Stimulated activated naive CD8-positive, alpha-beta T cell treated with anti-CD3 and anti-CD28 coated beads, Interleukin-15, amount 100 ng/mL, for 72 hours (primary cell): ENCODE results near the gene STEAP3.

ENCODE experiments used
- ATAC-seq: fragments of 150-1000 bp; cut with Tn5 transposase; 2 replicates; pipeline ENCODE4 v1.10.0; 2021; ENCODE audit warnings: mild to moderate bottlenecking, moderate library complexity
- DNase-seq, 2 donors: peaks; one replicate each; pipeline ENCODE4 v3.0.0; 2021 to 2022
- H3K27ac Mint-ChIP-seq, 2 donors: one replicate each; pipeline ENCODE4 v1.8.0; 2022; ENCODE audit warnings: mild to moderate bottlenecking in 2 of 2, mixed read lengths in 2 of 2, moderate library complexity in 2 of 2
- H3K27me3 Mint-ChIP-seq: one replicate; pipeline ENCODE4 v1.8.0; 2022; ENCODE audit warnings: mixed read lengths
- H3K4me1 Mint-ChIP-seq: one replicate; pipeline ENCODE4 v1.8.0; 2022; ENCODE audit warnings: mild to moderate bottlenecking, mixed read lengths
- H3K4me3 Mint-ChIP-seq, 2 donors: one replicate each; pipeline ENCODE4 v1.8.0; 2022; ENCODE audit warnings: mild to moderate bottlenecking in 2 of 2, mixed read lengths in 2 of 2, moderate library complexity in 1 of 2
- H3K9me3 Mint-ChIP-seq, 2 donors: one replicate each; pipeline ENCODE4 v1.8.0; 2022; ENCODE audit warnings: mixed read lengths in 2 of 2

Gene STEAP3

GRCh38 chr2:119230219-119231185 lies 6.9 kb downstream of the STEAP3 start:
- DNase-seq (no peak), ATAC-seq (no peak)
- Mint-ChIP-seq H3K27ac (no peak overlapping the region), H3K27me3 (peaks cover 17% of the 10 kb centered on the region), H3K4me3 (no peak overlapping the region), H3K9me3 (no peaks in the 10 kb centered on the region), H3K4me1 (peaks cover 14% of the 10 kb centered on the region)

- peaks cover 17% of the 10 kb centered on the region for H3K4me1 Mint-ChIP-seq
- H3K27ac Mint-ChIP-seq: no peak overlapping the region
- peaks cover under 1% of the 10 kb centered on the region for H3K27me3 Mint-ChIP-seq
- peak overlapping the region; percentile 12 to 43 for H3K4me3 Mint-ChIP-seq
- peak; percentile 54 for ATAC-seq
- DNase-seq: no peak
- no peaks in the 10 kb centered on the region for H3K9me3 Mint-ChIP-seq
These were observed 8.5 kb downstream of the STEAP3 start for GRCh38 chr2:119231975-119232665.

GRCh38 chr2:119232666-119232993 lies 9.0 kb downstream of the STEAP3 start:
- Mint-ChIP-seq H3K9me3 (no peaks in the 10 kb centered on the region), H3K4me3 (peak overlapping the region in 1 of 2 donors; percentile 12), H3K27me3 (no peaks in the 10 kb centered on the region), H3K27ac (peak overlapping the region in 1 of 2 donors; percentile 40), H3K4me1 (peaks cover 19% of the 10 kb centered on the region)
- ATAC-seq: no peak
- DNase-seq: no peak

DNA sequence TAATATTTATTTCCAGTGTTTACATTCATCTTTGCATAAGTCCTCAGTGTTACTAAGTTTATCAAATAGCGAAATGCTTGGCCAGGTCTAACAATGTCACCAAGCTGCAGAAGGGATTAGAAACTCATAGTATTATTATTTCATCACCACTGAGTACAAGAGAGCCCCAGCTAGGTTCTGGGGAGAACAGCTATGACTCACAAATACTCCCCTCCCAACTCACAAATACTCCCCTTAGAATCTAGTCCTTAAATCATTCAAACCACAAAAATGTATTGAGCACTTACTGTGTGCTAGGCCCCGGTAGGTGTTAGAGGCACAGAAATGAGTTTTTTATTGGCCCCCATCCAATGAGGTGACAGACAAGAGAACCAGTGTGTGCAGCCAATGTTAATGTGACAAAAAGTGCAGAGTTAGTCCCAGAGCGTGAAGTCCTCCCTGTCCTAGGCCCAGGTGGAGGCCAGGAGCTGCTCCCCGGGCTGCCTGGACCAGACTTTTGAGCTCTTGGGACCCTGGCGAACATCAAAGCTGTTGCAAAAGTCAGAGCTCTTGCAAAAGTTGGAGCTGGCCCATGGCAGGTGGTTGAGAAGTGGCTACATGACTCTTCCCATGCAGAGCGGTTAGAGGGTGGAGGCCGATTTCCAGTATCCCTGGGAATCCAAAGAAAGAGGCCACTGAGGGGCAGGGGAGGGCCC lies 9.8 kb downstream of the STEAP3 start:
- Mint-ChIP-seq H3K27ac (no peak overlapping the region), H3K9me3 (no peaks in the 10 kb centered on the region), H3K4me1 (peaks cover 19% of the 10 kb centered on the region), H3K27me3 (peaks cover 4% of the 10 kb centered on the region), H3K4me3 (peak overlapping the region in 1 of 2 donors; percentile 35)
- peak; percentile 60 for ATAC-seq
- DNase-seq: no peak

DNA sequence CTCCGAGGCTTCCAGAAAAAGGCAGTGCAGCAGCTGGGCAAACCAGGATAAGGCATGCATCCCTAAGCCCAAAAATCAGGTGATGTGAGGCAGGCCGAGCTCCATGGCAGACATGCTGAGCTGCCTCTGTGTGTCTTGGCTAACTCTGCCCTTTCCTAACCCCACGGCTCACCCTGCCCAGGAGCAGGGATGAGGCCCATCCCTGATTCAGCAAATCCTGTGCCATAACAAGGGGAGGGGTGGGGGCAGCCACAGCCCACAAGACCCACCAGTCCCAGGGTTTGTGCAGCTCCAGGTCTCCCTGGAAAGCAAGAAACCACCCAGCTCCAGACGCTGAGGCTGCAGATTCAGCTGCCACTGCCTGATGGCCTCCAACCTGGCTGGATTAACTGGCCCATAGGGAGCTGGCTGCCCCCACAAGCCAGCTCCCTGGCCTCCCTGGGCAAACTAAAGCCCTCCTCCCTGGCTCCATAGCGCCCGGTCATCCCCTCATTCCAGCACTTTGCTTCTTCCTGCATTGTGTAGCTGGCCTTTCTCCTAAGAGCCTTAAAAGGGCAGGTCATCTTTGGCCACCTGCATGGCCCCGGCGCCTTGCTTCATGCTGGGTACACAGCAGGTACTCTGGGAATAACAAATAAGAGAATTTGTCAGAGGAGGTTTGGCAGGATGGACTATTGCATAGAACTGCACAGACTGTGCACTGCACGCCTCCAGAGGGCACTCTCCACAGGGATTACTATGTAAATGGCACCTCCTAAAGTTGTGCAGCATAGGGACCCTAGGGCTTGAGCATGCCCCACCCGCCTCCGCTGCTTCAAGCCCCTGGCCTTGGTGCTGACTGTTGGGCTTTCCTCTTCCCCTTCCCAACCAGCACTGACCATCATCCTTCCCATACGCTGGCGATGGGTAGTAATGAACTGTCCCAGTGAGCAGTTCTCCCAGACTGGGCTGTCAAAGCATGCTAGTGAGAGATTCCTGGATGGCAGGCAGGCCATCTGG lies 10.7 kb downstream of the STEAP3 start:
- ATAC-seq (peak; percentile 32), DNase-seq (no peak)
- Mint-ChIP-seq H3K27me3 (peaks cover 6% of the 10 kb centered on the region), H3K9me3 (no peaks in the 10 kb centered on the region), H3K27ac (no peak overlapping the region), H3K4me3 (no peak overlapping the region), H3K4me1 (peaks cover 19% of the 10 kb centered on the region)

DNA sequence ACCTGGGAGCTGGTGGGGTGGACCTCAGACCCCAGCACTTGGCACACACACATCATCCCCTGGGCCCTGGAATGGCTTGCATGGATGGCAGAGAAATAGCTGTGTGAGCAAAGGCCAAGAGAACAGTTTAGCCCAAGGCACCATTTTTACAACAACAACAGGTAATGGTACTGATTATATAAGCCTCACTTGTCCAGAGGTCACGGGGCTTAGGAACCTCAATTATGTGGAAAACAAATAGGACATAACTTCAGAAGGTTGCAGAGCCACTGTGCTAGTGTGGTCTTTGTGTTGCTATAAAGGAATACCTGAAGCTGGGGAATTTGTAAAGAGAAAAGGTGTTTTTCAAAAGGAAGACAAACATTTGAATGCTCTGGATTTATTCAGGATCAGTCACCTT lies 13.2 kb downstream of the STEAP3 start:
- H3K9me3 Mint-ChIP-seq: no peaks in the 10 kb centered on the region
- peaks cover 6% of the 10 kb centered on the region for H3K27me3 Mint-ChIP-seq
- ATAC-seq: no peak
- H3K27ac Mint-ChIP-seq: no peak overlapping the region
- no peak for DNase-seq
- no peak overlapping the region for H3K4me3 Mint-ChIP-seq
- peaks cover 16% of the 10 kb centered on the region for H3K4me1 Mint-ChIP-seq

DNA sequence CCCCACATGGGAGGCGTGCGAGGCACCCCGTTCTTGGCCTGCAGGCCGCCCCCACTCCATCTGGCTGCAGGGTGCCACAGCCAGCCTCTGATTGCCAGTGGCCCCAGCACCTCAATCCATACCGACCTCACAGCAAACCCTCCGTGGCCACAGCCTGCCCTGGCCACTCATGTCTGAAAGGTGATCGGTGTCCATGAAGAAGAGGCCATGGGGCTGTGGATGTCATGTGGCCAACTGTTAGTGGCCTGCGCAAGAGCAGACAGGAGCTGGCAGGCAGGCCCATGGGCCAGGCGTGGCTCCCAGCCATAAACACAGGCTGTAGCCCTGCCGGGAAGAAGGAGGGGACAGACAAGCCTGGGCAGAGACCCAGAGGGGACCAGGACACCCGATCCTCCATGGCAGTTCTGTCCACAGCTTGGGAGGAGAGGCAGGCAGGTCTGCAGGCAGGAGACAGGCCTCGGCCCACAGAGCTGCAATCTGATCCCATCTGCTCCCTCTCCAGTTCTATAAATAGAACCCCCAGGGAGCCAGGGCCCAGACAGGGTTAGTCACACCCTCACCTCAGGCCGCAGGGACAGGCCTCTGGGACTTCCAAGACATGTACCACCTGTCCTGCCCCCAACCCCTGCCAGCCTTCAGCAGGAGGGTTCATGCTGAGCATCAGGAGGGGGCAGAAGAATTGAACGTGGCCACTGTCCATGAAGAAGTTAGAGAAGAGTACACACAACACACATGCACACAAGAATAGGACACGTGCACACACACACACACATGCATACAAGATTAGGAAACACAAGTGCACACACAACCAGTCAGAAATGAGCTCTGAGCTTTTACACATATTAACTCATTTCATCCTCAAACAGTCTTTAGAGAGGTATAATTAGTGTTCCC lies 16.9 kb downstream of the STEAP3 start:
- ATAC-seq (no peak), DNase-seq (no peak)
- H3K27me3 Mint-ChIP-seq: peaks cover 6% of the 10 kb centered on the region
- peaks cover 5% of the 10 kb centered on the region for H3K4me1 Mint-ChIP-seq
- H3K4me3 Mint-ChIP-seq: no peak overlapping the region
- peak overlapping the region in 1 of 2 donors; percentile 93 for H3K27ac Mint-ChIP-seq
- peaks cover 0 to 5% of the 10 kb centered on the region in 2 donors for H3K9me3 Mint-ChIP-seq

GRCh38 chr2:119241205-119241532 lies 17.5 kb downstream of the STEAP3 start:
- ATAC-seq (no peak), DNase-seq (no peak)
- H3K27me3 Mint-ChIP-seq: peaks cover 6% of the 10 kb centered on the region
- peaks cover 5% of the 10 kb centered on the region for H3K4me1 Mint-ChIP-seq
- H3K9me3 Mint-ChIP-seq: peaks cover 0 to 5% of the 10 kb centered on the region in 2 donors
- H3K27ac Mint-ChIP-seq: no peak overlapping the region
- H3K4me3 Mint-ChIP-seq: no peak overlapping the region

- H3K4me1 Mint-ChIP-seq: no peaks in the 10 kb centered on the region
- no peak overlapping the region for H3K4me3 Mint-ChIP-seq
- H3K9me3 Mint-ChIP-seq: peaks cover 0 to 5% of the 10 kb centered on the region in 2 donors
- DNase-seq (no peak), ATAC-seq (no peak)
- H3K27ac Mint-ChIP-seq: no peak overlapping the region
- peaks cover 6% of the 10 kb centered on the region for H3K27me3 Mint-ChIP-seq
These were observed 18.9 kb downstream of the STEAP3 start for GRCh38 chr2:119242276-119243119.

GRCh38 chr2:119243621-119244020 lies 20.0 kb downstream of the STEAP3 start:
- H3K4me1 Mint-ChIP-seq: no peaks in the 10 kb centered on the region
- peaks cover 0 to 5% of the 10 kb centered on the region in 2 donors for H3K9me3 Mint-ChIP-seq
- no peak overlapping the region for H3K27ac Mint-ChIP-seq
- no peak for ATAC-seq
- no peak overlapping the region for H3K4me3 Mint-ChIP-seq
- peaks cover 1% of the 10 kb centered on the region for H3K27me3 Mint-ChIP-seq
- DNase-seq: no peak

GRCh38 chr2:119245076-119245840 lies 21.6 kb downstream of the STEAP3 start:
- Mint-ChIP-seq H3K9me3 (peaks cover 0 to 5% of the 10 kb centered on the region in 2 donors), H3K27me3 (no peaks in the 10 kb centered on the region), H3K4me1 (no peaks in the 10 kb centered on the region), H3K4me3 (no peak overlapping the region), H3K27ac (no peak overlapping the region)
- ATAC-seq: no peak
- DNase-seq: no peak

DNA sequence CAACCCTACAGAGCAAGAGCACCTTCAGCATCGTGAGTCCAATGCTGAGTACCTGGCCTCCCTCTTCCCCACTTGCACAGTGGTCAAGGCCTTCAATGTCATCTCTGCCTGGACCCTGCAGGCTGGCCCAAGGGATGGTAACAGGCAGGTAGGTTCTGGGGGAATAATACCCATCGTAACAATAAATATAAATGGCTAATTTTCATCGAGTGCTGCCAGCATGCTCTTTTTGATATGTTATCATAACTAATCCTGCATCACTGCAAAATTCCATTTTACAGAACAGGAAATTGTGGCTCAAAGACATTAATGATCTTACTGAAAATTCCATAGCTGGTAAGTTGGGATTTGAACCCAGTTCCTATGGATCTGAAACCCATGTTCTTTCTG lies 22.2 kb downstream of the STEAP3 start:
- Mint-ChIP-seq H3K27ac (no peak overlapping the region), H3K4me3 (no peak overlapping the region), H3K27me3 (no peaks in the 10 kb centered on the region), H3K4me1 (no peaks in the 10 kb centered on the region), H3K9me3 (peaks cover 0 to 5% of the 10 kb centered on the region in 2 donors)
- DNase-seq (no peak), ATAC-seq (no peak)
